H1 (cell line): ENCODE data around the gene ZNF346. TPM values are rescaled to one million over a fixed set of nuclear protein-coding genes. Genes with fewer than 3 reads are reported as not detected.

Experiments
- CTCF ChIA-PET: fragments of 300-600 bp; sonication (Branson Sonifier 250); formaldehyde crosslinking; loops from one replicate; lab custom pipeline; 2021; ENCODE audit not compliant: partially characterized antibody; lab: Charles Lee
- POLR2A ChIA-PET: fragments of 300-600 bp; sonication (Branson Sonifier 250); formaldehyde crosslinking; loops from one replicate; lab custom pipeline; 2021; ENCODE audit warnings: inconsistent platforms; ENCODE audit not compliant: partially characterized antibody; lab: Charles Lee
- DNase-seq, 2 experiments: peaks; one replicate each; pipeline versions ENCODE4 v3.0.0 to v3.0.0-alpha.2; 2010 to 2022; ENCODE audit warnings: low spot score in 2 of 2, low read depth in 1 of 2, mixed read lengths in 1 of 2
- FAIRE-seq: peaks from 2 replicates; lab custom pipeline; 2011; peaks lifted over from hg19 to GRCh38; lab: Jason Lieb, UNC
- H2AFZ ChIP-seq: 2 replicates; pipeline ENCODE4 v1.8.1; 2012; ENCODE audit warnings: low read length, inconsistent platforms
- H2AK5ac ChIP-seq: 2 replicates; pipeline ENCODE4 v1.6.1; 2013; ENCODE audit warnings: low read depth, low read length
- H2BK120ac ChIP-seq: replicated peaks from 2 replicates; pipeline ENCODE3; 2013; ENCODE audit warnings: low read depth, low read length, inconsistent platforms
- H2BK12ac ChIP-seq: 2 replicates; pipeline ENCODE4 v1.6.1; 2013; ENCODE audit warnings: low read depth, low read length
- H2BK15ac ChIP-seq: 2 replicates; pipeline ENCODE4 v1.6.1; 2013; ENCODE audit warnings: low read length
- H2BK20ac ChIP-seq: 2 replicates; pipeline ENCODE4 v1.6.1; 2013; ENCODE audit warnings: low read length
- H2BK5ac ChIP-seq: 2 replicates; pipeline ENCODE4 v1.6.1; 2013; ENCODE audit warnings: low read depth, low read length
- H3K14ac ChIP-seq: 2 replicates; pipeline ENCODE4 v1.6.1; 2013; ENCODE audit warnings: inconsistent platforms; ENCODE audit not compliant: insufficient read length
- H3K18ac ChIP-seq: 2 replicates; pipeline ENCODE4 v1.6.1; 2013; ENCODE audit warnings: low read length; ENCODE audit errors: extremely low read depth
- H3K23ac ChIP-seq: 2 replicates; pipeline ENCODE4 v1.6.1; 2013; ENCODE audit warnings: inconsistent platforms; ENCODE audit not compliant: insufficient read length
- H3K23me2 ChIP-seq: 2 replicates; pipeline ENCODE4 v1.6.1; 2013; ENCODE audit warnings: low read depth, low read length
- H3K27ac ChIP-seq: 2 replicates; pipeline ENCODE4 v1.6.1; 2011; ENCODE audit warnings: low read depth, low read length, inconsistent platforms
- H3K27me3 ChIP-seq, 4 experiments: replicated peaks in 1 of 4; 1 replicate in 1 of 4; 2 replicates in 3 of 4; pipeline versions ENCODE4 v1.6.1 to v1.8.1; 2011 to 2013; ENCODE audit warnings: low read length in 3 of 4, mild to moderate bottlenecking in 3 of 4, inconsistent platforms in 2 of 4, mixed read lengths in 2 of 4, moderate library complexity in 1 of 4; ENCODE audit not compliant: control insufficient read depth in 3 of 4, insufficient read depth in 3 of 4; ENCODE audit errors: extremely low read depth in 1 of 4
- H3K36me3 ChIP-seq, 4 experiments: 2 replicates each; pipeline versions ENCODE4 v1.6.1 to v1.8.1; 2011 to 2013; ENCODE audit warnings: mild to moderate bottlenecking in 4 of 4, low read length in 3 of 4, moderate library complexity in 2 of 4, control low read depth in 1 of 4, inconsistent platforms in 1 of 4; ENCODE audit not compliant: insufficient read depth in 4 of 4, control insufficient read depth in 2 of 4
- H3K4ac ChIP-seq: replicated peaks from 2 replicates; pipeline ENCODE3; 2013; ENCODE audit warnings: low read length, low read depth, mixed read lengths, inconsistent platforms; ENCODE audit not compliant: insufficient read length
- H3K4me1 ChIP-seq, 4 experiments: replicated peaks in 1 of 4; 1 replicate in 1 of 4; 2 replicates in 3 of 4; pipeline versions ENCODE4 v1.6.1 to v1.8.1; 2011 to 2013; ENCODE audit warnings: low read length in 3 of 4, inconsistent platforms in 2 of 4, mixed read lengths in 1 of 4; ENCODE audit not compliant: insufficient read depth in 4 of 4, control insufficient read depth in 3 of 4
- H3K4me2 ChIP-seq, 2 experiments: 2 replicates each; pipeline versions ENCODE4 v1.6.1 to v1.8.1; 2011 to 2013; ENCODE audit warnings: low read depth in 2 of 2, low read length in 2 of 2, control low read depth in 1 of 2, inconsistent platforms in 1 of 2, mild to moderate bottlenecking in 1 of 2; ENCODE audit not compliant: insufficient read depth in 1 of 2
- H3K4me3 ChIP-seq, 4 experiments: fragments of 200-600, 300-600 bp in 1 of 4; sonication (generic), shearing (Covaris generic), sonication (Bioruptor Twin) in 1 of 4; 2 replicates each; pipeline versions ENCODE4 v1.5.1 to v1.8.1; 2011 to 2016; ENCODE audit warnings: low read length in 4 of 4, low read depth in 3 of 4, control low read depth in 2 of 4, inconsistent platforms in 2 of 4, mild to moderate bottlenecking in 2 of 4, mixed read lengths in 1 of 4, moderate library complexity in 1 of 4; ENCODE audit not compliant: insufficient read depth in 2 of 4; ENCODE audit errors: extremely low read depth in 1 of 4
- H3K56ac ChIP-seq: replicated peaks from 2 replicates; pipeline ENCODE3; 2013; ENCODE audit warnings: low read depth, mild to moderate bottlenecking, mixed read lengths, low read length, inconsistent platforms; ENCODE audit not compliant: insufficient read length
- H3K79me1 ChIP-seq: 2 replicates; pipeline ENCODE4 v1.6.1; 2013; ENCODE audit warnings: low read depth, low read length, control low read depth
- H3K79me2 ChIP-seq, 2 experiments: 2 replicates each; pipeline versions ENCODE4 v1.6.1 to v1.8.1; 2012 to 2013; ENCODE audit warnings: low read length in 2 of 2, mild to moderate bottlenecking in 2 of 2, inconsistent platforms in 1 of 2; ENCODE audit not compliant: insufficient read depth in 2 of 2, control insufficient read depth in 1 of 2
- H3K9ac ChIP-seq, 4 experiments: replicated peaks in 1 of 4; 1 replicate in 1 of 4; 2 replicates in 3 of 4; pipeline versions ENCODE4 v1.6.1 to v1.8.1; 2011 to 2013; ENCODE audit warnings: low read depth in 3 of 4, low read length in 3 of 4, control low read depth in 2 of 4, mild to moderate bottlenecking in 2 of 4, moderate library complexity in 2 of 4, inconsistent platforms in 1 of 4; ENCODE audit errors: extremely low read depth in 1 of 4
- H3K9me3 ChIP-seq, 2 experiments: 2 replicates each; pipeline versions ENCODE4 v1.6.1 to v1.8.1; 2012 to 2013; ENCODE audit warnings: mild to moderate bottlenecking in 2 of 2, moderate library complexity in 2 of 2, control low read depth in 1 of 2, inconsistent platforms in 1 of 2, low read depth in 1 of 2, low read length in 1 of 2, mixed read lengths in 1 of 2; ENCODE audit not compliant: insufficient read depth in 2 of 2
- H4K20me1 ChIP-seq, 2 experiments: replicated peaks in 1 of 2; 2 replicates each; pipeline versions ENCODE3 to v1.8.1; 2011 to 2013; ENCODE audit warnings: inconsistent platforms in 2 of 2, low read length in 2 of 2, mild to moderate bottlenecking in 1 of 2; ENCODE audit not compliant: insufficient read depth in 2 of 2, control insufficient read depth in 1 of 2
- H4K5ac ChIP-seq: 2 replicates; pipeline ENCODE4 v1.6.1; 2013; ENCODE audit warnings: low read length, low read depth, mixed read lengths, inconsistent platforms; ENCODE audit not compliant: insufficient read length
- H4K8ac ChIP-seq: 2 replicates; pipeline ENCODE4 v1.8.0; 2013; ENCODE audit warnings: mild to moderate bottlenecking, moderate library complexity, low read length, inconsistent platforms; ENCODE audit not compliant: insufficient read depth; ENCODE audit errors: extremely low read depth
- H4K91ac ChIP-seq: replicated peaks from 2 replicates; pipeline ENCODE3; 2013; ENCODE audit warnings: low read length, mixed read lengths, inconsistent platforms; ENCODE audit not compliant: insufficient read length
- RFX5 ChIP-seq: IDR thresholded peaks from 2 replicates; pipeline ENCODE4 v1.6.1; 2011; ENCODE audit warnings: low read depth, low read length, improper control_type of control experiment, borderline replicate concordance
- YY1 ChIP-seq: IDR thresholded peaks from 2 replicates; pipeline ENCODE4 v1.6.1; 2011; ENCODE audit warnings: low read depth, mild to moderate bottlenecking, low read length
- WGBS, 2 experiments: shearing (Covaris generic) in 1 of 2; methylation state at CpG; one replicate each; pipeline versions ENCODE4 v1.1.6 to v1.1.7; 2013 to 2015; ENCODE audit warnings: low lambda C conversion rate in 2 of 2, mixed read lengths in 2 of 2, inconsistent platforms in 1 of 2, low coverage in 1 of 2, missing lambda C conversion rate in 1 of 2; ENCODE audit not compliant: insufficient replicate concordance in 2 of 2, insufficient coverage in 1 of 2, insufficient read length in 1 of 2; ENCODE audit errors: extremely low coverage in 1 of 2, missing lambda C conversion rate in 1 of 2; 5-methylcytosine and 5-hydroxymethylcytosine counted together
- polyA plus RNA-seq, 7 experiments: library from polyadenylated mRNA; depleted of rRNA in 3 of 7; stranded (reverse) in 5 of 7; unstranded in 2 of 7; fragments of >200 nt in 5 of 7; fragments of 200-250 nt in 2 of 7; gene quantifications; 1 replicate in 5 of 7; 2 replicates in 1 of 7; 4 replicates in 1 of 7; pipeline versions ENCODE4 v1.2.1 to v1.2.3, GENCODE V29; 2011 to 2013; ENCODE audit warnings: missing spikeins in 2 of 7, mixed read lengths in 2 of 7
- total RNA-seq: library from RNA; stranded (reverse); fragmentation: NEBNext Ultra II Directional; extraction: Animal tissue kit (Norgen Biotek cat#: 25700); gene quantifications from 2 replicates; pipeline ENCODE4 v1.2.1, GENCODE V29; 2021

The ZNF346 gene
- total and polyA plus RNA-seq, 2 of the 8 experiments (the other 6 are each of a cell fraction or from before 2014, with no cell fraction given), result 19.9 to 20.8 TPM

GRCh38 chr5:177128551-177128981 is 106.1 kb downstream of the ZNF346 start:
- 86% methylated on average over 4 of the region's 4 CpGs; no CpG with 5 or more reads in 1 of the 2 experiments for WGBS, 2 experiments
- Histone ChIP-seq H2BK5ac (no peak overlapping the region), H3K4me1 (peaks cover 10 to 13% (median 12%) of the 10 kb centered on the region in 4 experiments), H2AK5ac (no peak overlapping the region), H3K9ac (no peak overlapping the region), H2AFZ (no peak overlapping the region), H2BK20ac (no peak overlapping the region), H4K20me1 (no peaks in the 10 kb centered on the region), H3K23me2 (peaks cover 7% of the 10 kb centered on the region; the same call in 1 of the 2 replicates), H3K79me2 (peaks cover 6 to 13% of the 10 kb centered on the region in 2 experiments; a peak in 1 of 4 replicates), H2BK120ac (no peak overlapping the region), H3K18ac (no peak overlapping the region), H3K9me3 (no peaks in the 10 kb centered on the region), H3K14ac (no peak overlapping the region), H4K5ac (no peak overlapping the region), H4K8ac (no peak overlapping the region), H2BK15ac (no peak overlapping the region), H3K36me3 (no peaks in the 10 kb centered on the region), H4K91ac (no peak overlapping the region), H3K23ac (no peak overlapping the region), H3K27ac (no peak overlapping the region), H3K27me3 (no peaks in the 10 kb centered on the region), H3K79me1 (peaks cover 2% of the 10 kb centered on the region; the same call in 1 of the 2 replicates), H3K56ac (no peak overlapping the region), H3K4ac (no peak overlapping the region), H3K4me2 (no peak overlapping the region), H3K4me3 (no peak overlapping the region), H2BK12ac (no peak overlapping the region)
- FAIRE-seq, result no peak
- ChIA-PET CTCF (interaction anchor here (8.1 kb wide), 1 partner anchor 15 kb away, joined by 77 read pairs; no protein-coding TSS in a partner anchor), POLR2A (interaction anchor here (0.7 to 9.2 kb wide), 5 partner anchors 9 to 179 kb away, joined by 3 to 101 read pairs (median 3); no protein-coding TSS in a partner anchor)
- no peak for DNase-seq
- TF ChIP-seq RFX5, result no peak
- peak; percentile 35; the same call in 1 of the 2 replicates for TF ChIP-seq YY1
